SK-N-MC (cell line): Measurements from ENCODE around the gene OR10A5.

Experiments used
- EZH2 ChIP-seq: fragments of 200-600 bp; sonication (generic); IDR thresholded peaks from one replicate; pipeline ENCODE4 v1.6.1; 2017; ENCODE audit warnings: antibody characterized with exemption
- POLR2AphosphoS5 ChIP-seq: IDR thresholded peaks from 2 replicates; pipeline ENCODE4 v1.6.1; 2012; ENCODE audit warnings: mild to moderate bottlenecking, low read depth, low read length, borderline replicate concordance

- TF ChIP-seq POLR2AphosphoS5 (no peak), EZH2 (no peak)
These were observed 48.6 kb downstream of the OR10A5 start for GRCh38 chr11:6894097-6894496.
